ENCODE results near the gene DBN1. TPM values are rescaled to one million over a fixed set of nuclear protein-coding genes. Genes with fewer than 3 reads are reported as not detected.

The DBN1 gene
- 243 and 248 TPM in 2 replicates for total RNA-seq

DNA sequence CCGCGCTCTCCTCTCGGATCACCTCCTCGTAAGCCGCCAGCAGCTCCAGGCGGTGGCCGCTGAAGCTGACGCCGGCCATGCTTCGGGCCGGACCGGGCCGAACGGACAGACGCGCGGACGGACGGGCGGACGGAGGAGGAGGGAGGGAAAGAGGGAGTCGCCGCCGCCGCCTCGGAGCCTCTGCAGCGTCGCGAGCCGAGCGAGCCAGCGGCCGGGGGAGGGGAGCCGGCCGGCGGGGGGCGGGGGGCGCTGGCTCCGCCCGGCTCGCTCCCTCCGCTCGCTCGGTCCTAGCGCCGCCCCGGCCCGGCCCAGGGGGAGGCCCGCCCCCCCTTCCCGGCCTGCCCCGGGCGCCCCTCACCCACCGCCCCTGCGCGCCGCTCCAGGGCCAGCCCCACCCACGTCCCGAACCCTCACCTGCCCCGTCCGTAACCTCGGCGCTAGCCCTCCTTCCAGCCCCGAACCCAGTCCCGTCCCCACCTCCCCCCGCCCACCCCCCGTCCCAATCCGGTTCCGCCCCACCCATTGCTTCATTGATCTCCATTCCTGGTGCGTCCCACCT, at the start of gene DBN1:
DBN1 (minus strand) TSS at position 192 of the 559 bp plus-strand sequence; CDS start at position 79, 113 bp downstream.

GRCh38 chr5:177516601-177517568, 43.5 kb upstream of the DBN1 start, which contains the start of gene DDX41:
Gene DDX41, minus strand, starts transcription at chr5:177516961. Its CDS starts 16 bp downstream, at chr5:177516945.

DNA sequence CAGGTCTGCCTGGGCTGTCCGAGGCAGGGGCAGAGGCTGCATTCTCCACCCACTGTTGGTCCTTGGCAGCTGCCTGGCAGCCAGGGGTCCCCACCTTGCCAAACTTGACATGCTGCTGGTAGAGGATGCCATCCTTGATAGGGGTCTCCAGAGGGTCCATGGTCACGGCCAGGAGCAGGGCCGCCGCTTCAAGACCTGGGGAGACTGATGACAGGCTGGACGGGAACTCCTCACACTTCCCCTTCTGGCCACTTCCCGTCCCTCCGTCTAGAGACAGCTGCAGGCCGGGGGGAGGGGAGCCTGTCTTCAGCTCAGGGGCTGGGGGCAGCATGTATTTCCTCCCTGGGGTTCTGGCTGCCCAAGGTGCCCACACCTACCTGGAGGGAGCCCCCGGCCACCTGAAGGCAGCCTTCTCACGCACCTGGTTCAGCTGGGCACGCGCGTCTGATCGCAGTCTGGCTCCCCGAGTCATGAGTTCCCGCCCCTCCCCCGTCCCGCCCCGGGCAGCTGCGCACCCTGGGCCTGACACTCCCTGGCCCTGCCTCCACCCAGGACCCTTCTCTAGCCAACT, 36.0 kb upstream of the DBN1 start, which contains the start of gene DOK3:
DOK3 (minus strand) TSS at position 446 of the 571 bp plus-strand sequence; CDS start at position 160, 286 bp downstream.

DNA sequence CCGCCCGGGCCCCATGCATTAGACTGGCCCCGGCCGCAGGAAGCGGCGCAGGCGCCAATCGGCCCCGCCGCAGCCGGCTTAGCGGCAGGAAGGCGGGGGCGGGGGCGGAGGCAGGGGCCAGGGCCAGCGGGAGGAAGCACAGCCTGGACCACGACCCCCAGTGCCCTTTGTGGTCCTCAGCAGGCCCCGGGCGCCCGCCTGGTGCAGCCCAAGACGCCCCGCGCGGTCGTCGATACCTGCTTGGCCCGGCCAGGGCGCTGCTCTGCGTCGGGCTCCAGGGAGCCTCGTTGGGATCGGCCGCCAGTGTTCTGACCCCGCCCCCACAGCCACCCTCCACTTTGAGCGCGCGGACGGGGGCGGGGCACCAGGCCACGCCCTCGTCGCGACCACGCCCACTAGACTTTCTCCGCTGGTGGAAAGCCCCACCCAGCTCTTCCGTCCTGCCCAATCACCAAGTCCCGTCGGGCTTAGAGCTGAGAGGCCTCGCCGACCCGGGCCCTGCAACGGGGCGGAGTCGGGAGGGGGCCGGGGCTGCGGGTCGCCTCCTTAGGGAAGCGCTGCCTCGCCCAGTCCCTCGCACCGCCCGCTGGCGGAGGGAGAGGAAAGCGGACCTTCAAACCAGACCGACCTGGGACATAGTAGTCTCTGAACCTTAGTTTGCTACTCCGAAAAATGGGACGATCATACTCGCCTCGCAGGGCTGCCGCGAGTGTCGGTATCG, 24.0 kb upstream of the DBN1 start, which contains the start of gene PDLIM7:
PDLIM7 (minus strand) TSS at position 313 of the 721 bp plus-strand sequence. CDS start 1,092 bp downstream, outside the sequence.

GRCh38 chr5:177446200-177447065, 27.0 kb downstream of the DBN1 start, which contains the start of gene PRR7:
Gene PRR7, plus strand, starts transcription at chr5:177446814. Its CDS starts 8,254 bp downstream, at chr5:177455068.

GRCh38 chr5:177426566-177427210, 46.7 kb downstream of the DBN1 start, which contains the start of gene GRK6:
Gene GRK6, plus strand, starts transcription at chr5:177426676. Its CDS starts 170 bp downstream, at chr5:177426846.

GRCh38 chr5:177409043-177409801, 64.2 kb downstream of the DBN1 start, which contains the start of gene F12:
Gene F12, minus strand, starts transcription at chr5:177409564. Its CDS starts 37 bp downstream, at chr5:177409527.

Other genes starting within 250 kb of the DBN1 start
- gene RAB24, start 169.9 kb downstream of the DBN1 start, total RNA-seq, result 21.7 and 27.0 TPM in 2 replicates
- gene PRELID1, start 169.8 kb downstream of the DBN1 start, total RNA-seq, result 237 TPM in 2 replicates
- gene MXD3, start 161.7 kb downstream of the DBN1 start, total RNA-seq, result 32.0 and 68.0 TPM in 2 replicates
- gene LMAN2, start 122.0 kb downstream of the DBN1 start, total RNA-seq, result 259 and 320 TPM in 2 replicates
- gene RGS14, start 115.7 kb downstream of the DBN1 start, total RNA-seq, result 7.2 and 7.9 TPM in 2 replicates
- gene SLC34A1, start 89.2 kb downstream of the DBN1 start, total RNA-seq, result not detected in 2 replicates
- gene PFN3, start 73.0 kb downstream of the DBN1 start, total RNA-seq, result not detected in 2 replicates
- 0.89 and 1.4 TPM in 2 replicates for gene F12, start 64.1 kb downstream of the DBN1 start, total RNA-seq
- 47.7 TPM in 2 replicates for gene GRK6, start 47.0 kb downstream of the DBN1 start, total RNA-seq
- 12.1 and 18.9 TPM in 2 replicates for gene PRR7, start 26.8 kb downstream of the DBN1 start, total RNA-seq
- gene PDLIM7, start 24.0 kb upstream of the DBN1 start, total RNA-seq, result 167 and 210 TPM in 2 replicates
- 3.2 and 4.4 TPM in 2 replicates for gene DOK3, start 36.2 kb upstream of the DBN1 start, total RNA-seq
- gene DDX41, start 43.3 kb upstream of the DBN1 start, total RNA-seq, result 106 and 138 TPM in 2 replicates
- gene FAM193B, start 80.9 kb upstream of the DBN1 start, total RNA-seq, result 19.7 and 20.1 TPM in 2 replicates
- 154 and 179 TPM in 2 replicates for gene TMED9, start 118.6 kb upstream of the DBN1 start, total RNA-seq
- 36.5 and 36.7 TPM in 2 replicates for gene B4GALT7, start 126.5 kb upstream of the DBN1 start, total RNA-seq

All from mammary microvascular endothelial cell (primary cell).